AG20443 (cell line): ENCODE data around the gene CNKSR3.
"Not testable (repeated sequence)": the region's sequence is repeated elsewhere in the genome, so short reads cannot be mapped to it uniquely, and the experiment has no call there.

Experiments
- DNase-seq: peaks from one replicate; pipeline ENCODE4 v3.0.0; 2012; ENCODE audit warnings: low spot score, mixed read lengths

The CNKSR3 gene

GRCh38 chr6:154510144-154510905 is at the start of gene CNKSR3:
Gene CNKSR3, minus strand, starts transcription at chr6:154510685. Its CDS starts 571 bp downstream, at chr6:154510114.
- peak; percentile 90 for DNase-seq

- DNase-seq, result no peak
Observed at GRCh38 chr6:154558984-154559383, 48.5 kb upstream of the CNKSR3 start.

- no peak for DNase-seq
Observed at GRCh38 chr6:154558513-154558912, 48.0 kb upstream of the CNKSR3 start.

- DNase-seq, result peak; percentile 26
Observed at GRCh38 chr6:154555073-154555677, 44.7 kb upstream of the CNKSR3 start.

GRCh38 chr6:154554491-154554890 is 44.0 kb upstream of the CNKSR3 start:
- no peak for DNase-seq

- no peak for DNase-seq
Observed at GRCh38 chr6:154550779-154551178, 40.3 kb upstream of the CNKSR3 start.

- no peak for DNase-seq
Observed at GRCh38 chr6:154549179-154549578, 38.7 kb upstream of the CNKSR3 start.

- DNase-seq, result peak; percentile 23
Observed at GRCh38 chr6:154548130-154548830, 37.8 kb upstream of the CNKSR3 start.

GRCh38 chr6:154543628-154544027 is 33.1 kb upstream of the CNKSR3 start:
- DNase-seq, result no peak

GRCh38 chr6:154542747-154543146 is 32.3 kb upstream of the CNKSR3 start:
- DNase-seq, result no peak

- DNase-seq, result not testable (repeated sequence)
Observed at GRCh38 chr6:154541837-154542236, 31.4 kb upstream of the CNKSR3 start.

GRCh38 chr6:154539593-154540269 is 29.2 kb upstream of the CNKSR3 start:
- DNase-seq, result no peak

GRCh38 chr6:154538640-154539191 is 28.2 kb upstream of the CNKSR3 start:
- DNase-seq, result no peak

GRCh38 chr6:154537511-154538325 is 27.2 kb upstream of the CNKSR3 start:
- DNase-seq, result no peak

GRCh38 chr6:154536999-154537398 is 26.5 kb upstream of the CNKSR3 start:
- no peak for DNase-seq

- no peak for DNase-seq
Observed at GRCh38 chr6:154536255-154536654, 25.8 kb upstream of the CNKSR3 start.

- no peak for DNase-seq
Observed at GRCh38 chr6:154535851-154536250, 25.4 kb upstream of the CNKSR3 start.

GRCh38 chr6:154535147-154535546 is 24.7 kb upstream of the CNKSR3 start:
- no peak for DNase-seq

- no peak for DNase-seq
Observed at GRCh38 chr6:154534531-154534930, 24.0 kb upstream of the CNKSR3 start.

- no peak for DNase-seq
Observed at GRCh38 chr6:154532426-154532825, 21.9 kb upstream of the CNKSR3 start.

GRCh38 chr6:154529957-154530356 is 19.5 kb upstream of the CNKSR3 start:
- no peak for DNase-seq
